Measurements from ENCODE around the gene HCFC1R1.

The HCFC1R1 gene

DNA sequence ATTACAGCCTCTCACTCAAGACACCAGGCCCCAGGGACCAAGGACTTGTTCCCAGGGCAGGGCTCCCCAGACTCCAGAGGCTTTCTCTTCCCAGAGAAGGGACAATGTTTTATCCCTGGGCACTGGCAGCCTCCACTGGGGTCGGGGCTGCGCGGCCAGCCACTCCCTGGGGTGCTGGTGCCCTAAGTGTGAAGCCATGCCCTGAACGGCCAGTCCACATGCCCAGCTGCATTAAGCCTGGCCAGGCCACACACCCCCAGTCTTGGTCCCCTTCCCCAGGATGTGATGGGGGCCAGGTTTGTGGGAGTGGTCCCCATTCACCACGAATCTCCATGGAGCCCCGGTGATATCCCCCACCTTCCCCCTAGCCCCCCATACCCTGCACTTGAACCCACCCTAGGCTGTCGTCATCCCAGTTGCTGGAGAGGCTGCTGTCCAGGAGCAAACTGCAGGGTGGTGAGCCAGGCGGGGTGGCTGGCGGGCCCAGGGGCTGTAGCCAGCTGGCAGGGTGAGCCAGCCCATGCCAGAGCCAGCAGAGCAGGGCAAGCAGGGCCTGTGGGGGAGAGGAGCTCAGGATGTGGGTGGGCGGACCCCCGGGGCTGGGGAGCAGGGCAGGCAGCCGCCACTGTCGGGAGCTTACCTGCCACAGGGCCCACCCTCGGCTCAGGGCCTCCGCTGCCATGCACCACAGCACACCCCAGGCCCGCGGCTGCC is 50.0 kb downstream of the HCFC1R1 start:
- Histone ChIP-seq H3K36me3 (ENCODE audit: control insufficient read depth, insufficient read depth, low read length) (no peaks in the 10 kb centered on the region), H3K27me3 (ENCODE audit: control insufficient read depth, insufficient read depth, low read length) (no peaks in the 10 kb centered on the region), H3K9me3 (ENCODE audit: control insufficient read depth, low read length) (no peaks in the 10 kb centered on the region), H3K79me2 (no peaks in the 10 kb centered on the region), H3K27ac (no peak overlapping the region), H2AFZ (no peak overlapping the region), H3K4me1 (peaks cover 11% of the 10 kb centered on the region), H3K4me2 (ENCODE audit: low read length) (no peak overlapping the region), H3K4me3 (ENCODE audit: low read depth, low read length) (no peak overlapping the region), H3K9ac (no peak overlapping the region)
- TF ChIP-seq, protein P1, sequence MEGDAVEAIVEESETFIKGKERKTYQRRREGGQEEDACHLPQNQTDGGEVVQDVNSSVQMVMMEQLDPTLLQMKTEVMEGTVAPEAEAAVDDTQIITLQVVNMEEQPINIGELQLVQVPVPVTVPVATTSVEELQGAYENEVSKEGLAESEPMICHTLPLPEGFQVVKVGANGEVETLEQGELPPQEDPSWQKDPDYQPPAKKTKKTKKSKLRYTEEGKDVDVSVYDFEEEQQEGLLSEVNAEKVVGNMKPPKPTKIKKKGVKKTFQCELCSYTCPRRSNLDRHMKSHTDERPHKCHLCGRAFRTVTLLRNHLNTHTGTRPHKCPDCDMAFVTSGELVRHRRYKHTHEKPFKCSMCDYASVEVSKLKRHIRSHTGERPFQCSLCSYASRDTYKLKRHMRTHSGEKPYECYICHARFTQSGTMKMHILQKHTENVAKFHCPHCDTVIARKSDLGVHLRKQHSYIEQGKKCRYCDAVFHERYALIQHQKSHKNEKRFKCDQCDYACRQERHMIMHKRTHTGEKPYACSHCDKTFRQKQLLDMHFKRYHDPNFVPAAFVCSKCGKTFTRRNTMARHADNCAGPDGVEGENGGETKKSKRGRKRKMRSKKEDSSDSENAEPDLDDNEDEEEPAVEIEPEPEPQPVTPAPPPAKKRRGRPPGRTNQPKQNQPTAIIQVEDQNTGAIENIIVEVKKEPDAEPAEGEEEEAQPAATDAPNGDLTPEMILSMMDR (IDR thresholded peaks at IDR 0.05): no peak

DNA sequence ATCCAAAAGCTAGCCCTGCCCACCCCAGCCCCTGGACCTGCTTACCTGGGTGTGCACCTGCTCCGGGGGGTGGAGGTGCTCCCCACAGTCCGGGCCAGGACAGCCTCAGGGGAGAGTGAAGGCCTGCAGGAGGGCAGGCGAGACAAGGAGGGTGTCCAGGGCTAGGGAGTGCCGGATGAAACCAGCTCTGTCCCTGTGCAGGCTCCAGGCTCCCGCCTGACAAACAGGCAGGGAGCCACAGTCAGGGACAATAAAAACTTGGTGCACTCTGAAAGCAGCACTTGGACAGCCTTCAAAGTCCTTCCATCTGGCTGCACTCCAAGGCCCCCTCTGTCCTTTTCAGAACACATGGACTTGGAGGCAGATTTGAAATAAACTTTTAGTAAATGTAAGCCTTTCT is 50.6 kb downstream of the HCFC1R1 start:
- Histone ChIP-seq H2AFZ (no peak overlapping the region), H3K4me3 (ENCODE audit: low read depth, low read length) (no peak overlapping the region), H3K9me3 (ENCODE audit: control insufficient read depth, low read length) (no peaks in the 10 kb centered on the region), H3K27ac (no peak overlapping the region), H3K36me3 (ENCODE audit: control insufficient read depth, insufficient read depth, low read length) (no peaks in the 10 kb centered on the region), H3K4me1 (peaks cover 17% of the 10 kb centered on the region), H3K27me3 (ENCODE audit: control insufficient read depth, insufficient read depth, low read length) (no peaks in the 10 kb centered on the region), H3K4me2 (ENCODE audit: low read length) (no peak overlapping the region), H3K9ac (no peak overlapping the region), H3K79me2 (no peaks in the 10 kb centered on the region)
- TF ChIP-seq, protein P1 (IDR thresholded peaks at IDR 0.05): no peak
